Central memory CD4-positive, alpha-beta T cell (primary cell): ENCODE data around the gene DPF3.

Experiments
- DNase-seq: peaks from one replicate; pipeline ENCODE4 v3.0.0; 2022

The DPF3 gene

DNA sequence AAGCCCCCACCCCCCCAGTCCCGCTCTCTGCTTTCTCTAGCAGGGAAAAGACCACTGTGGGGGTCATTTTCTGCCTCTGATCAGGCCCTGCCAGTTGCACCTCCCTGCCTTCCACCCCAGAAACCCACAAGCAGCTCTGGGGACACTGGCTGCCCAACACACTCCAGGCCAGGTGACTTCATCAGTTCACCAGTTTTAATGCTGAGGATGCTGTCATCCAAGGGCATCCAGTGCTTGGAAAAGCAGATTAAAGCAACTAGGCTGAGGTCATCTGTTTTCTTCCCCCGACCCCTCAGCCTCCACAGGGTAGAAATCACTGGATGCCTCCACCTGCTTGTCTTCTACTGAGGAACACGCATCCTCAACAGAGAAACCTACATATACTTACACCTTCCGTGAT is 282.4 kb downstream of the DPF3 start:
- DNase-seq = no peak

GRCh38 chr14:72610831-72611200 is 283.1 kb downstream of the DPF3 start:
- DNase-seq = no peak

DNA sequence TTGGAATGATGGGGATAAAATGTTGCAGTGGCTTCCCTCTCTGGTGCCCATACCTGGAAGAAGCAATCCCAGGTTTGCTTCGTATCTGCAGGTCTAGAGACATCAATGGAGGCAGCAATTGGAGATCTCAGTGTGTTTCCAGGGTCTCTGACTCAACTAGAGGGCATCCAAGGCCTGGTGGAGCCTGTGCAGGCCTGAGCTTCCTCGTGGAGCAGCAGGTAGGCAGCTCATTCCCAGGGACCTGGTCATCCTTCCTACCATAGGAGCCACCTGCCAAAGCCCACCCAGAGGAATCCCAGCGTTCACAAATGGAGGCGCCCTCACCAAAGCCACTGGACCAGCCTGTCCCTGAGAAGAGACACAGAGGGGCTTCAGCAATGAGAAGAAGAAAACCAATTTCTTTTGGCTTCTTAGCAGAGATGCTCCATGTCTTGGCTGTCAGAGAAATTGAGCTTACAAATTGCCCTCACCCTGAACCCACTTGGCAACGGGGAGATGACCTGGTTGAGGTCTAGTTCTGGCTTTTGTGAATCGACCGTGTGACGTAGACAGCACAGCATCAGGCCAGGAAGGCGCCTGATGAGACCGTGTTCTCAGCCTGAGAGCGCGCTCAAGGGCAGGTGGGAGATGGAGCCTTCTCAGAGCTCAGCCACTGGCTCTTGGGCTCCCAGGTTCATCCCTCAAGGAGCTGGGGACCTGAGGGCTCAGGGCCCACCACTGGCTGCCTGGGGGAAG is 283.6 kb downstream of the DPF3 start:
- DNase-seq = no peak

- no peak for DNase-seq
Measured at GRCh38 chr14:72609205-72609916, 284.5 kb downstream of the DPF3 start.

GRCh38 chr14:72608391-72609204 is 285.3 kb downstream of the DPF3 start:
- DNase-seq = no peak

GRCh38 chr14:72607386-72608130 is 286.3 kb downstream of the DPF3 start:
- no peak for DNase-seq

DNA sequence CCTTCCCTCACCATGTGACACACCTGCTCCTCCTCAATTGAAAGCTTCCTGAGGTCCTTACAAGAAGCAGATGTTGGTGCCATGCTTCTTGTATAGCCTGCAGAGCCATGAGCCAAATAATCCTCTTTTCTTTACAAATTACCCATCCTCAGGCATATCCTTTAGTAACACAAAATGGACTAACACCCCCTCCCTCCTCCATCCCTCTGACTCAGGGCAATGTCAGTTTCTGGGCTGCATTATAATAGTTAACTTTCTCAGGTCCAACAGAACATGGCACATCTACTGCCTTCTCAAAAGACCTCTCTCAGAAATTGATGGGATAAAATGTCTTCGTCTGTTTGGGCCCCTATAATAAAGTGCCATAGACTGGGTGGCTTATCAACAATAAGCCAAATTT is 287.0 kb downstream of the DPF3 start:
- DNase-seq = no peak

DNA sequence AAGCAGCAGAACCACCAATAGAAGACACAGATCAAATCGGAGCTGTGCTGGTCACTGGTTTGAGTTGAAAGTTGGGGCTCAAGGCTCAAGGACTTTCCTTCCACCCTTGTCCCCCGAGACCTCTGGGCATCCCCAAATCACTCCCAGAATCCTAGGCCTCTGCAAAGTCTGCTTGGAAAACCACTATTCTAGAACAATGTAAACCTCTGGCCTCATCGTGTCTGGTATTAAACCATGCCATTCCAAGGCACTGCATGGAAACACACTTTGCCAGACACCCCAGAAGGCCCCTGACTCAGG is 288.0 kb downstream of the DPF3 start:
- no peak for DNase-seq

DNA sequence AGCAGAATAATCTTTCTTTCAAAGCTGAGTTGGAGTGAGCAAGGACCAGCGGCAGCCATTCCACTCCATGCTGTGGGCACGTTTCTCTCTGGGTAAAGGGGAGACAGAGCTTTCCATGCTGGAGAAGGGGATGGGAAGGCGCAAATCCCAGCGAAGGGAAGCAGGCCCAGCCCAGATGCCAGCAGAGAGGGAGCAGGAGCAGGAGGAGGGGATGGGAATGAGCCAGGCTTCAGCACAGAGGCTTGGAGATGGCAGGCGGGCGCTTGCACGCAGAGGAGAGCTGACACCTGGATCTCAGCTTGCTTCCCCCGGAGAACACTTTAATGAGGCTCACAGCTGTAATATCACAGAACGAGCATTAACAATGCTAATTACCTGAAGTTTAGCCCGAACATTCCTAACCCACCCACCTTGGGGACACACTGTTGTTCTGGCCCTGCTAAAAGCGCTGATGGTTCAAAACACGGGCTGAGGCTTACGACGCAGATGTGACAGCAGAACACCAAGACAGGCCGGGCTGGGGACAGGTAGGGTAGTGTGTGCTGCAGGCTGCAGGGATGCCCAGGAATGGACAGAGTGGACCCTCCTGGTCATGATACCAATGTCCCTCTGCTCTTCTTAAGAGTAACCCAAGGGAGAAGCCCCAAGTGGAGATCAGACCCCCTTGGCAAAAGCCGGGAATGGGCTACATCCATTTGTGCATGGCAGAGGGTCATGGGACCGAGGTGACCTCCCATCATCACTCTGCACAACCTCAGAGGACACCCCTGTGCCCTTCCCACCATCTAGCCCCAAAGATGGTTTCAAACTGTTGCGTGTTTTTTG is 288.6 kb downstream of the DPF3 start:
- DNase-seq = no peak

GRCh38 chr14:72604133-72604532 is 289.8 kb downstream of the DPF3 start:
- no peak for DNase-seq

DNA sequence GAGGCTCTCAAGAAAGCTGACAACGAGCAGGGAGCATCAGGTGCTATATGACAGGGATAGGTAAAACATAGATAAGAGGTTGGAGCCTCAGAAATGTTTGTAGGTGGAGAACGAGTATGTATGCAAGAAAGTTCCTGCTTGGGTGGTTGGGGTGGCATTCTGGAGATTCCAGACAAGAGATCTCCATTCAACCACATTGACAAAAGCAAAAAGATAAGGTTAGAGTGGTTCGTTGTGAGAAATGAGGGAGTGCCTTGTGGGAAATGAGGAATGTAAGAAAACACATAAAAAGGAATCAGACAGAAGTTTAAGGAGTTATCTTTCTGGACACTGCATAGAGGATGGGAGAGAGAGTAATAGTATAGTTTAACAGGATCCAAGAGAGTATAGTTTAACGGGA is 290.3 kb downstream of the DPF3 start:
- DNase-seq = no peak

- no peak for DNase-seq
Measured at GRCh38 chr14:72600551-72601330, 293.2 kb downstream of the DPF3 start.

DNA sequence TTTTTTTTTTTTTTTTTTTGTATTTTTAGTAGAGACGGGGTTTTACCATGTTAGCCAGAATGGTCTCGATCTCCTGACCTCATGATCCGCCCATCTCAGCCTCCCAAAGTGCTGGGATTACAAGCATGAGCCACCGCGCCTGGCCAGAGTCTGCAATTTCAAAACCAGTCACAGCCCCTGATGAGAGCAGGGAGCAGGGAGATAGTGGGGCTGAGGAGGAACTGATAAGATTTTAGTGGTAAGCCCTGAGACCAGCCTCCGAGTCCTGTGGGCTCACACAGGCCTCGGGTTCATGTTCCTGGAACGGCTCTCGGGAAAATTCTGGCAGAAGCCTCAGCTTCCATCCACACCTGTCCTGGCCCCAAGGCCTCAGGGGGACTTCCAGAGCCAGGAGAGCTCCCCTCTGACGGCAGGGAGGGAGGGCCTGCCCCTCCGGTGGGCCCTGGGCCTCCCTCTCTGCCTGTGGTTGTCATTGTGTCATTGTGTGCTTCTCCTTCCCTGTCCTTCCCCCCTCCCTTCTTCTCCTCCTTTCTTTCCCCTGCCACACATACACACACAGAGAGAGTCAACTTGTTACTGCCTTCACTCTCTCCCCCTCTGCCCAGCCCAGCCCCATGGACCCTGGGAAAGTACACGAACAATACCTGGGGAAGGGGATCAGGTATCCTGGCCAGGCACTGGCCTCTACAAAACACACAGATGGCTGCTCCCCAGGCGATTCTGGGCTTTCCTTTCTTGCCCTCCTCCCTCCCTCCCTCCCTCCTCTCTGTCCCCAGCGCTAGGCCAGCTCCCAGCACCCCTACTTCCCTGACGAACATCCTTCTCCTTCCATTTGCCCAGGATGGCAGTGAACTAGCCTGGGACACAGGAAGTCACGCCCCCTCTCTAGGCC is 294.1 kb downstream of the DPF3 start:
- no peak for DNase-seq

DNA sequence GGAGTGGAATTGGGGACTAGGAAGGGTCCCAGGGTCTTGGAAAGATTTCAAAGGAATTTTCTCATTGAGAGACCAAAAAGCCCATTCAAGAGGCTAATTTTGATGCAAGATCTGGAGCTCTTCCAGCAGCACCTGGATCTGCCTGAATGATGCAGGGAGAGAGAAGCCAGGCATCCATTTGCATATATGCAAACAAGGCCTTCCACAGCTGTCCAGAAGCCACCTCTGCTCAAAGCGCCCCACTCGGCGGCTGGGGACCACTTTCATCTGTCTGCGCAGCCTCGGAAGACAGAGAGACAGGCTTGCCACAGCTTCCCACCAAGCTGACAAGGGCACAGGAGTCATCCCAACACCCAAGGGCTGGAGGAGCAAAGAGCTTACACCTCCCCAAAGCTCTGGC is 295.6 kb downstream of the DPF3 start:
- DNase-seq = no peak

- no peak for DNase-seq
Measured at GRCh38 chr14:72597252-72598233, 296.4 kb downstream of the DPF3 start.

DNA sequence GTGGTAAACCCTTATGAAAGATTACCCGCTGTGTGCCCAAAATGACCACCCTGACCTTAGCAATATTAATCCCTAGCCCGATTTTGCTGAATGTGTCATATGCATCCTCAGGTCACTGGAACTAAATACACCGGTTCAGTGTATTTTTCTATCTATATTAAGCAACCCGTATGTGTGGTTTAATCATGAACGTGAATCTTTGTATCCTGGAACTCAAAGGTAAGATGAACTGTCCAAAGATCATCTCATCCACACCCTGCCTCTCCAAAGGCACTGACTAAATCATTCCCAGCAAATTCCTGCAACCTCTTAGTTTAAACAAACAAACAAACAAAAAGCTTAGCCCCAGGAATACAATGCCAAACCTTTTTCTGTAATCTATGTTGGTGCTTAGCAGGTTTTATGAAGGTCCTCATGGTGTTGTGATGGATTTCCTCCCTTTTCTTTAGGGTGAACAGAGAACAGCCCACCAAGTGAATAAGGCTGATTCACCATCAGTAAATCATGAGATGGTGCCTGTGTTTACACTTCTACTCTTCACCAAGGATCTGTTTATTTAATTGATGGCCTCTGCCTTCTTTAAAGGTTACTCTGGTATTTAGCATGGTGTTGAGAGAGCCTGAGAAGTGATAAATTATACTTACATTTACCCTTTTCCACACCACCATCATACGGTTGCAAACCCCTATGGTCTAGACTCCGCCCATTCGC is 298.6 kb downstream of the DPF3 start:
- no peak for DNase-seq

DNA sequence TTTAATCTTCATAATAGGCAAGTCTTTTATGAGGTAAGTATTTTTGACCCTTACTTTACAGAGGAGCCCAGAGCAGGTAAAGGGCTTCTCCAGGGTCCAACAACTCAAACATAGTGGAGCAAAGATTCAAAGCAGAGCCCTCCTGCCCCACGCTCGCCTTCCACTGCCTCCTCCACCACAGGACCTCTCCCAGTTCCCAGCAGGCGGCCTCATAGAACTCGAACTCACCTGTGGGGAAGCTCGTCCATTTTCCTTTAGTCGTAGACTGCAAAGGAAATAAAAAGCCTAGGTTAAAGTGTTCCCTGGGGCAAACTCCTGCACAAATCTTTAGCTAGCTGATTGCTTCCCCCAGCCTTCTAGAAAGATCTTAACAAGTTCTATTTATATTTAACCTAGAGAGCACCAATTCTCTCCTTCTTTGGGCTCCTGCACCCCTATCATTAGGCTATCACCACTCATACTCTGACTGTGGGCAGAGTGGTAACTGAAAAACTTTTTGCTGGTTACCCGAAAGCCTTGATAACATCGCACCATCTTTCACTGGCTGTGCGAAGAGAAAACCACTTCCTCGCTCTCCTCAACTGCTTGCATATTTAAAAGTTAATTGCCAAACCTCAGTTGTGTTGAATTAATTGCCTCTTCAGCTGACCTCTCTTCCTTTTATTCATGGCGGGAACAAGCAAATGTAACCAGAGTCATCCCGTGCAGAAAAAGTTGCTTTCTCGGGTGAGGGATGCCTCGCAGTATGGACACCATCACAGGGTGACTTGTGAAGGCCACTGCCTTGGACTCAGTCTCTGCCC is 299.6 kb downstream of the DPF3 start:
- DNase-seq = peak; percentile 55

DNA sequence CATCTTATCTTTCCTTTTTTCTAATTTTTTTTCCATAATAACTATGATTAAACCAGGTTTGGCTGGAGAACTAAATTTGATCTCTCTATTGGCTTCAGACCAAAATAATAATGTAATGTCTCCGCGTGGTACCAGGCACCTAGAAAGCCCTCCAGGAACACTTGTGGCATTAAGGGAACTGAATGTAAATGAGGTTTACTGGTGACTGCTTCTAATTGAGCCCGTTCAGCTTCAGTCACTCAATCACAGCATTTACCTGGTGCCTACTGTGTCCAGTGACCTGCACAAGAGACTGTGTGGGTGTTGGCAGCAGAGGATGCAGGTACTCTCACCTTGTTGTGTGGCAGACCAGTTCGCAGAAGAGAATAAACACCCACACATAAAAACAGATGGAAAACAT is 302.5 kb downstream of the DPF3 start:
- no peak for DNase-seq
